HEK293 (cell line): ENCODE results near the gene ING1.

Experiments used
- CTCF ChIA-PET: fragments of 350-600 bp; formaldehyde crosslinking; extraction: SDS; loops from one replicate; lab custom pipeline; 2021; ENCODE audit warnings: antibody characterized with exemption; lab: Yijun Ruan, JAX
- POLR2A ChIA-PET: fragments of 300-600 bp; formaldehyde crosslinking; extraction: SDS; loops from one replicate; lab custom pipeline; 2020; ENCODE audit warnings: antibody characterized with exemption, inconsistent platforms; lab: Yijun Ruan, JAX
- H3K27ac ChIP-seq: fragments of 200-500 bp; sonication (Bioruptor generic); 2 replicates; pipeline ENCODE4 v1.5.1; 2014; ENCODE audit warnings: low read depth, low read length, control low read depth, inconsistent platforms; ENCODE audit errors: extremely low read depth
- H3K36me3 ChIP-seq, 2 experiments: fragments of 200-500 bp in 1 of 2; sonication (Bioruptor generic) in 1 of 2; 1 replicate in 1 of 2; 2 replicates in 1 of 2; pipeline ENCODE4 v1.5.1; 2014 to 2017; ENCODE audit warnings: inconsistent platforms in 2 of 2, low read length in 2 of 2; ENCODE audit not compliant: control insufficient read depth in 2 of 2, insufficient read depth in 1 of 2
- H3K4me1 ChIP-seq: fragments of 200-500 bp; sonication (Bioruptor generic); 2 replicates; pipeline ENCODE4 v1.5.1; 2014; ENCODE audit warnings: mild to moderate bottlenecking, low read length, inconsistent platforms; ENCODE audit not compliant: control insufficient read depth, insufficient read depth
- H3K4me3 ChIP-seq: 2 replicates; pipeline ENCODE4 v1.5.1; 2011; ENCODE audit warnings: low read depth, mild to moderate bottlenecking, control low read depth, low read length, moderate library complexity
- H3K9me3 ChIP-seq: fragments of 200-500 bp; sonication (Bioruptor generic); 2 replicates; pipeline ENCODE4 v1.5.1; 2014; ENCODE audit warnings: low read depth, low read length, inconsistent platforms; ENCODE audit not compliant: control insufficient read depth, insufficient read depth
- BCL11A ChIP-seq: fragments of 450-650 bp; formaldehyde crosslinking; IDR thresholded peaks from 2 replicates; pipeline ENCODE4 v1.5.1; 2016; ENCODE audit warnings: low read depth, missing biosample characterization, missing genetic modification characterization
- FEZF1 ChIP-seq: fragments of 450-650 bp; formaldehyde crosslinking; IDR thresholded peaks from 2 replicates; pipeline ENCODE4 v1.5.1; 2016; ENCODE audit warnings: missing biosample characterization, missing genetic modification characterization
- HOXD13 ChIP-seq: sonication (generic); formaldehyde crosslinking; IDR thresholded peaks from 2 replicates; pipeline ENCODE4 v1.8.0; 2022; ENCODE audit warnings: missing genetic modification reagents, borderline replicate concordance
- PRDM6 ChIP-seq: fragments of 450-650 bp; formaldehyde crosslinking; IDR thresholded peaks from 2 replicates; pipeline ENCODE4 v1.5.1; 2017; ENCODE audit warnings: missing biosample characterization, missing genetic modification characterization
- SETDB1 ChIP-seq: IDR thresholded peaks from one replicate; pipeline ENCODE4 v1.6.1; 2017; ENCODE audit warnings: mild to moderate bottlenecking, low read length, moderate library complexity, mixed read lengths; ENCODE audit not compliant: insufficient read length
- TCF7L2 ChIP-seq: IDR thresholded peaks from 2 replicates; pipeline ENCODE4 v1.6.1; 2011; ENCODE audit warnings: low read depth, mild to moderate bottlenecking, inconsistent platforms, low read length, moderate library complexity, borderline replicate concordance
- TRIM28 ChIP-seq: IDR thresholded peaks from 2 replicates; pipeline ENCODE4 v1.6.1; 2011; ENCODE audit warnings: low read length, control low read depth, borderline replicate concordance
- YY2 ChIP-seq: fragments of 450-650 bp; formaldehyde crosslinking; IDR thresholded peaks from 2 replicates; pipeline ENCODE4 v1.5.1; 2016; ENCODE audit warnings: missing biosample characterization, missing genetic modification characterization
- ZBTB21 ChIP-seq: fragments of 450-650 bp; formaldehyde crosslinking; IDR thresholded peaks from 2 replicates; pipeline ENCODE4 v1.5.1; 2017; ENCODE audit warnings: missing biosample characterization, missing genetic modification characterization
- ZIC2 ChIP-seq: fragments of 450-650 bp; formaldehyde crosslinking; IDR thresholded peaks from 2 replicates; pipeline ENCODE4 v1.5.1; 2016; ENCODE audit warnings: missing biosample characterization, missing genetic modification characterization
- ZNF239 ChIP-seq: fragments of 450-650 bp; formaldehyde crosslinking; IDR thresholded peaks from 2 replicates; pipeline ENCODE4 v1.5.1; 2016; ENCODE audit warnings: missing biosample characterization, missing genetic modification characterization
- ZNF26 ChIP-seq: fragments of 450-650 bp; formaldehyde crosslinking; IDR thresholded peaks from 2 replicates; pipeline ENCODE4 v1.5.1; 2016; ENCODE audit warnings: missing biosample characterization, missing genetic modification characterization
- ZNF292 ChIP-seq: fragments of 450-650 bp; formaldehyde crosslinking; IDR thresholded peaks from 2 replicates; pipeline ENCODE4 v1.5.1; 2016; ENCODE audit warnings: low read depth, missing biosample characterization, missing genetic modification characterization, borderline replicate concordance
- ZNF585B ChIP-seq: fragments of 450-650 bp; formaldehyde crosslinking; IDR thresholded peaks from 2 replicates; pipeline ENCODE4 v1.5.1; 2016; ENCODE audit warnings: missing biosample characterization, missing genetic modification characterization
- ZNF629 ChIP-seq: fragments of 450-650 bp; formaldehyde crosslinking; IDR thresholded peaks from 2 replicates; pipeline ENCODE4 v1.5.1; 2017; ENCODE audit warnings: missing biosample characterization, missing genetic modification characterization
- ZNF677 ChIP-seq: fragments of 450-650 bp; IDR thresholded peaks from 2 replicates; pipeline ENCODE4 v1.5.0; 2018; ENCODE audit warnings: missing biosample characterization, mild to moderate bottlenecking, missing genetic modification characterization, moderate library complexity
- ZNF701 ChIP-seq: fragments of 450-650 bp; formaldehyde crosslinking; IDR thresholded peaks from 2 replicates; pipeline ENCODE4 v1.5.1; 2016; ENCODE audit warnings: missing biosample characterization, missing genetic modification characterization
- ZNF704 ChIP-seq: fragments of 450-650 bp; formaldehyde crosslinking; IDR thresholded peaks from 2 replicates; pipeline ENCODE4 v1.5.1; 2016; ENCODE audit warnings: missing biosample characterization, missing genetic modification characterization
- ZNF791 ChIP-seq: fragments of 450-650 bp; formaldehyde crosslinking; IDR thresholded peaks from 2 replicates; pipeline ENCODE4 v1.5.1; 2016; ENCODE audit warnings: missing biosample characterization, missing genetic modification characterization
- ZXDB ChIP-seq: fragments of 450-650 bp; formaldehyde crosslinking; IDR thresholded peaks from 2 replicates; pipeline ENCODE4 v1.5.1; 2016; ENCODE audit warnings: missing biosample characterization, missing genetic modification characterization

The ING1 gene

GRCh38 chr13:110743687-110744086, 30.2 kb downstream of the ING1 start:
- ChIA-PET CTCF (no interaction called here), POLR2A (no interaction called here)
- 0 out of 2 replicates have a peak, but pooled peaks cover 3% of the 10 kb centered on the region for H3K4me1 ChIP-seq
- no peaks in the 10 kb centered on the region for H3K9me3 ChIP-seq
- no peak overlapping the region for H3K4me3 ChIP-seq
- H3K27ac ChIP-seq: no peak overlapping the region
- H3K36me3 ChIP-seq: no peaks in the 10 kb centered on the region
- TF ChIP-seq ZNF292 (tag by site-specific recombination) (no peak), BCL11A (tag by site-specific recombination) (no peak), TRIM28 (peak; percentile 69; the same call in 1 of the 2 replicates), HOXD13 (CRISPR knock-in tag) (no peak), ZNF239 (tag by site-specific recombination) (no peak), ZNF677 (tag by site-specific recombination) (no peak), ZNF585B (tag by site-specific recombination) (peak; percentile 98), SETDB1 (peak; percentile 62), ZXDB (tag by site-specific recombination) (no peak)
- TF ChIP-seq, all 188 proteins: peak for 3

GRCh38 chr13:110746438-110746837, 32.9 kb downstream of the ING1 start:
- Histone ChIP-seq H3K4me3 (no peak overlapping the region), H3K36me3 (no peaks in the 10 kb centered on the region), H3K9me3 (no peaks in the 10 kb centered on the region), H3K4me1 (0 out of 2 replicates have a peak, but pooled peaks cover 3% of the 10 kb centered on the region)
- POLR2A ChIA-PET: interaction anchor here (0.9 kb wide), 1 partner anchor 31 kb away, joined by 4 read pairs; no protein-coding TSS in a partner anchor
- CTCF ChIA-PET: interaction anchor here (0.6 kb wide), 1 partner anchor 28 kb away, joined by 3 read pairs; no protein-coding TSS in a partner anchor
- TF ChIP-seq ZIC2 (tag by site-specific recombination) (no peak), FEZF1 (tag by site-specific recombination) (0 out of 2 replicates have a peak, but pooled peaks have one; percentile 30), ZNF704 (no peak), YY2 (tag by site-specific recombination) (no peak), ZNF701 (tag by site-specific recombination) (no peak), ZNF791 (tag by site-specific recombination) (no peak), ZBTB21 (no peak), PRDM6 (tag by site-specific recombination) (peak; percentile 68)
- TF ChIP-seq, all 188 proteins: peak for 2
- no peak overlapping the region for H3K27ac ChIP-seq

GRCh38 chr13:110748271-110748670, 34.8 kb downstream of the ING1 start:
- H3K36me3 ChIP-seq: no peaks in the 10 kb centered on the region

More at GRCh38 chr13:110748271-110748670, 34.8 kb downstream of the ING1 start:
- no peak overlapping the region for H3K4me3 ChIP-seq
- POLR2A ChIA-PET: interaction anchor here (1.0 kb wide), 1 partner anchor 33 kb away, joined by 3 read pairs; no protein-coding TSS in a partner anchor
- CTCF ChIA-PET: no interaction called here
- H3K27ac ChIP-seq: no peak overlapping the region
- H3K9me3 ChIP-seq: no peaks in the 10 kb centered on the region
- H3K4me1 ChIP-seq: 0 out of 2 replicates have a peak, but pooled peaks cover 3% of the 10 kb centered on the region
- no peak for TF ChIP-seq TCF7L2
- TF ChIP-seq ZNF629 (tag by site-specific recombination): no peak
- no peak for TF ChIP-seq ZNF26 (tag by site-specific recombination)
